HEK293T (cell line): ENCODE results near the gene RPGR.

Source experiments
- CTCF ChIA-PET: fragments of 350-600 bp; formaldehyde crosslinking; extraction: SDS; loops from one replicate; lab custom pipeline; 2021; ENCODE audit warnings: antibody characterized with exemption, inconsistent platforms; lab: Yijun Ruan, JAX
- POLR2A ChIA-PET: fragments of 350-600 bp; formaldehyde crosslinking; extraction: SDS; loops from one replicate; lab custom pipeline; 2020; ENCODE audit warnings: antibody characterized with exemption, inconsistent platforms; lab: Yijun Ruan, JAX
- DNase-seq: peaks from one replicate; pipeline ENCODE4 v3.0.0; 2012; ENCODE audit warnings: mixed read lengths; ENCODE audit errors: extremely low spot score
- ARNT ChIP-seq: fragments of 450-650 bp; IDR thresholded peaks from 2 replicates; pipeline ENCODE4 v1.6.1; 2017; ENCODE audit warnings: mild to moderate bottlenecking
- BHLHE40 ChIP-seq: fragments of 450-650 bp; IDR thresholded peaks from 2 replicates; pipeline ENCODE4 v1.6.1; 2016; ENCODE audit warnings: mild to moderate bottlenecking, moderate library complexity, borderline replicate concordance
- CTBP1 ChIP-seq: fragments of 450-650 bp; IDR thresholded peaks from 2 replicates; pipeline ENCODE4 v1.6.1; 2016; ENCODE audit warnings: borderline replicate concordance
- ELF4 ChIP-seq: fragments of 450-650 bp; IDR thresholded peaks from 2 replicates; pipeline ENCODE4 v1.6.1; 2017; ENCODE audit warnings: antibody characterized with exemption
- FOXA1 ChIP-seq: fragments of 450-650 bp; IDR thresholded peaks from 2 replicates; pipeline ENCODE4 v1.6.1; 2016; ENCODE audit warnings: mild to moderate bottlenecking
- FOXK2 ChIP-seq: fragments of 450-650 bp; IDR thresholded peaks from 2 replicates; pipeline ENCODE4 v1.6.1; 2016; ENCODE audit warnings: mild to moderate bottlenecking
- FOXM1 ChIP-seq: fragments of 450-650 bp; IDR thresholded peaks from 2 replicates; pipeline ENCODE4 v1.6.1; 2017; ENCODE audit warnings: mild to moderate bottlenecking, borderline replicate concordance
- HDGF ChIP-seq: fragments of 450-650 bp; IDR thresholded peaks from 2 replicates; pipeline ENCODE4 v1.6.1; 2017; ENCODE audit warnings: antibody characterized with exemption, borderline replicate concordance
- L3MBTL2 ChIP-seq: fragments of 450-650 bp; conservative IDR thresholded peaks from 2 replicates; pipeline ENCODE4 v1.6.1; 2016; ENCODE audit warnings: mild to moderate bottlenecking
- LEF1 ChIP-seq: fragments of 450-650 bp; IDR thresholded peaks from 2 replicates; pipeline ENCODE4 v1.6.1; 2017; ENCODE audit warnings: mild to moderate bottlenecking, borderline replicate concordance
- NFRKB ChIP-seq: fragments of 450-650 bp; IDR thresholded peaks from 2 replicates; pipeline ENCODE4 v1.6.1; 2016; ENCODE audit warnings: mild to moderate bottlenecking, moderate library complexity
- PKNOX1 ChIP-seq: fragments of 450-650 bp; IDR thresholded peaks from 2 replicates; pipeline ENCODE4 v1.6.1; 2016
- SP1 ChIP-seq: fragments of 450-650 bp; IDR thresholded peaks from 2 replicates; pipeline ENCODE4 v1.6.1; 2017
- SUZ12 ChIP-seq: fragments of 450-650 bp; IDR thresholded peaks from 2 replicates; pipeline ENCODE4 v1.6.1; 2016; ENCODE audit warnings: mild to moderate bottlenecking
- TARDBP ChIP-seq: fragments of 450-650 bp; IDR thresholded peaks from 2 replicates; pipeline ENCODE4 v1.6.1; 2016
- ZNF384 ChIP-seq: fragments of 450-650 bp; IDR thresholded peaks from 2 replicates; pipeline ENCODE4 v1.6.1; 2016

RPGR gene

GRCh38 chrX:38365954-38366353, 38.6 kb upstream of the RPGR start:
- CTCF ChIA-PET, result no interaction called here
- DNase-seq, result no peak
- TF ChIP-seq HDGF (no peak), ELF4 (no peak), BHLHE40 (no peak), PKNOX1 (no peak), ZNF384 (no peak), ARNT (no peak), SUZ12 (no peak), L3MBTL2 (no peak), TARDBP (no peak), FOXM1 (no peak), SP1 (no peak), CTBP1 (no peak), NFRKB (no peak)
- POLR2A ChIA-PET, result no interaction called here

- TF ChIP-seq FOXA1, result no peak
- no peak for TF ChIP-seq CTBP1
- no peak for TF ChIP-seq FOXM1
- TF ChIP-seq LEF1, result no peak
- TF ChIP-seq ARNT, result no peak
- TF ChIP-seq TARDBP, result no peak
- no peak for TF ChIP-seq FOXK2
- TF ChIP-seq HDGF, result no peak
- TF ChIP-seq SP1, result no peak
- no peak for TF ChIP-seq L3MBTL2
- TF ChIP-seq SUZ12, result no peak
- TF ChIP-seq ELF4, result no peak
- DNase-seq, result no peak
- CTCF ChIA-PET, result no interaction called here
- POLR2A ChIA-PET, result interaction anchor here (1.3 kb wide), 1 partner anchor 11 kb away, joined by 3 read pairs; the partner anchor contains the start of gene OTC
Measured at GRCh38 chrX:38363046-38363445, 35.7 kb upstream of the RPGR start.

- DNase-seq, result no peak
- ChIA-PET CTCF (no interaction called here), POLR2A (no interaction called here)
- no peak for TF ChIP-seq NFRKB
- TF ChIP-seq SUZ12, result no peak
- TF ChIP-seq CTBP1, result no peak
Measured at GRCh38 chrX:38357747-38358673, 30.7 kb upstream of the RPGR start.

- no peak for TF ChIP-seq PKNOX1
- no peak for TF ChIP-seq FOXA1
- no peak for TF ChIP-seq TARDBP
- no peak for TF ChIP-seq SUZ12
- TF ChIP-seq FOXK2, result no peak
- TF ChIP-seq BHLHE40, result no peak
- no peak for TF ChIP-seq L3MBTL2
- TF ChIP-seq ZNF384, result no peak
- TF ChIP-seq NFRKB, result no peak
- TF ChIP-seq ELF4, result no peak
- TF ChIP-seq ARNT, result no peak
- no peak for TF ChIP-seq LEF1
- no peak for TF ChIP-seq SP1
- TF ChIP-seq FOXM1, result no peak
- no peak for TF ChIP-seq CTBP1
- TF ChIP-seq HDGF, result no peak
- no peak for DNase-seq
- POLR2A ChIA-PET, result no interaction called here
- CTCF ChIA-PET, result no interaction called here
Measured at GRCh38 chrX:38356401-38356800, 29.1 kb upstream of the RPGR start.

- POLR2A ChIA-PET, result interaction anchor here (0.8 kb wide), 1 partner anchor 11 kb away, joined by 3 read pairs; no protein-coding TSS in a partner anchor
- DNase-seq, result no peak
- CTCF ChIA-PET, result interaction anchor here (1.5 kb wide), 1 partner anchor 25 kb away, joined by 5 read pairs; the partner anchor contains the start of gene RPGR
- TF ChIP-seq TARDBP (no peak), FOXA1 (no peak), NFRKB (no peak), FOXK2 (no peak), SP1 (no peak), SUZ12 (no peak), L3MBTL2 (no peak), CTBP1 (no peak), ARNT (no peak), FOXM1 (no peak), BHLHE40 (no peak), HDGF (no peak), LEF1 (no peak), ZNF384 (no peak), PKNOX1 (no peak), ELF4 (no peak)
Measured at GRCh38 chrX:38352362-38352761, 25.1 kb upstream of the RPGR start, which contains the start of gene OTC. OTC (plus strand) TSS chrX:38352604; CDS start chrX:38352697, 93 bp downstream.

- CTCF ChIA-PET, result interaction anchor here (0.6 kb wide), 1 partner anchor 410 kb away, joined by 3 read pairs; no protein-coding TSS in a partner anchor
- POLR2A ChIA-PET, result no interaction called here
- DNase-seq, result no peak
- no peak for TF ChIP-seq FOXA1
- TF ChIP-seq NFRKB, result no peak
- TF ChIP-seq BHLHE40, result no peak
- no peak for TF ChIP-seq FOXM1
- no peak for TF ChIP-seq FOXK2
- TF ChIP-seq ELF4, result no peak
Measured at GRCh38 chrX:38351346-38351745, 24.0 kb upstream of the RPGR start.
